C4-2B (cell line): Measurements from ENCODE around the gene DNM3.
A peak's percentile ranks its signal among the peaks of the same experiment; 100 is the strongest.
"Not testable (repeated sequence)": the region's sequence is repeated elsewhere in the genome, so short reads cannot be mapped to it uniquely, and the experiment has no call there.

Experiments used
- H3K27ac ChIP-seq: fragments of 450-650 bp; 2 replicates; pipeline ENCODE4 v1.5.1; 2017
- CTCF ChIP-seq: fragments of 450-650 bp; conservative IDR thresholded peaks from 2 replicates; pipeline ENCODE4 v1.5.1; 2017; ENCODE audit warnings: mild to moderate bottlenecking
- ZFX ChIP-seq: fragments of 450-650 bp; IDR thresholded peaks from 2 replicates; pipeline ENCODE4 v1.6.1; 2017

The DNM3 gene

GRCh38 chr1:171799166-171799565 lies 42.1 kb upstream of the DNM3 start:
- TF ChIP-seq ZFX: no peak
- no peak for TF ChIP-seq CTCF
- H3K27ac ChIP-seq: no peak overlapping the region

- H3K27ac ChIP-seq: not testable (repeated sequence)
These were observed 41.6 kb upstream of the DNM3 start for GRCh38 chr1:171799698-171800097.

- H3K27ac ChIP-seq: no peak overlapping the region
- TF ChIP-seq ZFX: no peak
- no peak for TF ChIP-seq CTCF
These were observed 41.0 kb upstream of the DNM3 start for GRCh38 chr1:171800342-171800741.

- TF ChIP-seq CTCF: no peak
- no peak for TF ChIP-seq ZFX
- H3K27ac ChIP-seq: no peak overlapping the region
These were observed 40.4 kb upstream of the DNM3 start for GRCh38 chr1:171800851-171801250.

- TF ChIP-seq ZFX (no peak), CTCF (peak; percentile 85)
- H3K27ac ChIP-seq: no peak overlapping the region
These were observed 39.8 kb upstream of the DNM3 start for GRCh38 chr1:171801487-171801891.

- H3K27ac ChIP-seq: no peak overlapping the region
- TF ChIP-seq CTCF (no peak), ZFX (no peak)
These were observed 39.1 kb upstream of the DNM3 start for GRCh38 chr1:171802207-171802606.

GRCh38 chr1:171803045-171803444 lies 38.3 kb upstream of the DNM3 start:
- TF ChIP-seq CTCF: no peak
- no peak for TF ChIP-seq ZFX
- no peak overlapping the region for H3K27ac ChIP-seq

- TF ChIP-seq ZFX (no peak), CTCF (no peak)
- H3K27ac ChIP-seq: no peak overlapping the region
These were observed 37.8 kb upstream of the DNM3 start for GRCh38 chr1:171803461-171804022.
